B cell (primary cell): ENCODE data around the gene CACNB2. TPM values are rescaled to one million over a fixed set of nuclear protein-coding genes. Genes with fewer than 3 reads are reported as not detected.

ENCODE experiments used
- ATAC-seq: fragments of 200-7000 bp; cut with Tn5 transposase; one replicate; pipeline ENCODE4 v1.10.0; 2021; ENCODE audit warnings: low read depth, mild to moderate bottlenecking, moderate number of reproducible peaks, moderate library complexity
- CTCF ChIA-PET: fragments of 350-600 bp; sonication (Branson Sonifier 250); formaldehyde crosslinking; loops from one replicate; lab custom pipeline; 2021; ENCODE audit warnings: antibody characterized with exemption, inconsistent platforms; lab: Charles Lee
- POLR2A ChIA-PET: fragments of 350-600 bp; sonication (Branson Sonifier 250); formaldehyde crosslinking; loops from one replicate; lab custom pipeline; 2021; ENCODE audit warnings: antibody characterized with exemption; lab: Charles Lee
- DNase-seq: peaks from one replicate; pipeline ENCODE4 v3.0.0; 2013
- H2AFZ ChIP-seq: 2 replicates; pipeline ENCODE4 v1.6.1; 2012; ENCODE audit warnings: mild to moderate bottlenecking, low read depth, low read length; ENCODE audit not compliant: insufficient read depth, poor library complexity, severe bottlenecking
- H3K27ac ChIP-seq, 2 donors: 1 replicate in 1 of 2; 2 replicates in 1 of 2; pipeline ENCODE4 v1.5.1; 2012 to 2013; ENCODE audit warnings: low read length in 2 of 2, mild to moderate bottlenecking in 2 of 2, moderate library complexity in 1 of 2
- H3K27me3 ChIP-seq, 4 experiments: fragments of 200-600 bp in 1 of 4; sonication (generic) in 1 of 4; replicated peaks in 1 of 4; 1 replicate in 2 of 4; 2 replicates in 2 of 4; pipeline versions ENCODE4 v1.6.1 to v1.7.0; 2013 to 2016; ENCODE audit warnings: low read length in 3 of 4, mild to moderate bottlenecking in 2 of 4, mixed read lengths in 1 of 4, moderate library complexity in 1 of 4; ENCODE audit not compliant: insufficient read depth in 4 of 4, control insufficient read depth in 3 of 4; ENCODE audit errors: control extremely low read depth in 1 of 4
- H3K36me3 ChIP-seq, 2 experiments: replicated peaks in 1 of 2; 1 replicate in 1 of 2; 2 replicates in 1 of 2; pipeline versions ENCODE4 v1.6.1 to v1.7.1; 2013; ENCODE audit warnings: low read length in 1 of 2; ENCODE audit not compliant: insufficient read depth in 2 of 2, control insufficient read depth in 1 of 2; ENCODE audit errors: control extremely low read depth in 1 of 2, extremely low read depth in 1 of 2
- H3K4me1 ChIP-seq, 2 donors: fragments of 200-600 bp in 1 of 2; sonication (generic) in 1 of 2; 1 replicate in 1 of 2; 2 replicates in 1 of 2; pipeline versions ENCODE4 v1.5.1 to v1.6.1; 2013 to 2017; ENCODE audit warnings: low read length in 2 of 2; ENCODE audit not compliant: control insufficient read depth in 2 of 2, insufficient read depth in 2 of 2
- H3K4me2 ChIP-seq: replicated peaks from 2 replicates; pipeline ENCODE3; 2012; ENCODE audit warnings: mild to moderate bottlenecking, low read depth, low read length; ENCODE audit not compliant: poor library complexity, severe bottlenecking
- H3K4me3 ChIP-seq, 5 experiments: fragments of 200-600 bp in 1 of 5; sonication (generic) in 1 of 5; 1 replicate in 3 of 5; 2 replicates in 2 of 5; pipeline versions ENCODE4 v1.5.1 to v1.7.0; 2011 to 2016; ENCODE audit warnings: low read length in 4 of 5, mild to moderate bottlenecking in 4 of 5, low read depth in 2 of 5, control low read depth in 1 of 5, moderate library complexity in 1 of 5; ENCODE audit not compliant: insufficient read depth in 1 of 5; ENCODE audit errors: control extremely low read depth in 1 of 5, extremely low read depth in 1 of 5
- H3K79me2 ChIP-seq: fragments of 200-600 bp; sonication (generic); one replicate; pipeline ENCODE4 v1.6.0; 2016; ENCODE audit warnings: low read length; ENCODE audit not compliant: control insufficient read depth, insufficient read depth
- H3K9ac ChIP-seq: fragments of 200-600 bp; sonication (generic); 2 replicates; pipeline ENCODE4 v1.6.1; 2017; ENCODE audit warnings: mild to moderate bottlenecking, low read length, moderate library complexity
- H3K9me3 ChIP-seq, 3 donors: one replicate each; pipeline versions ENCODE4 v1.6.1 to v1.7.1; 2013; ENCODE audit warnings: low read length in 2 of 3; ENCODE audit not compliant: control insufficient read depth in 2 of 3, insufficient read depth in 1 of 3; ENCODE audit errors: control extremely low read depth in 1 of 3
- H4K20me1 ChIP-seq: 2 replicates; pipeline ENCODE4 v1.6.0; 2012; ENCODE audit warnings: mild to moderate bottlenecking, low read length; ENCODE audit not compliant: insufficient read depth, control insufficient read depth, poor library complexity, severe bottlenecking
- H3K27ac Mint-ChIP-seq: one replicate; pipeline ENCODE4 v1.8.0; 2021; ENCODE audit warnings: mixed read lengths
- H3K27me3 Mint-ChIP-seq: one replicate; pipeline ENCODE4 v1.8.0; 2021; ENCODE audit warnings: mixed read lengths
- H3K4me1 Mint-ChIP-seq: one replicate; pipeline ENCODE4 v1.8.0; 2021; ENCODE audit warnings: mixed read lengths
- H3K4me3 Mint-ChIP-seq: one replicate; pipeline ENCODE4 v1.8.0; 2021; ENCODE audit warnings: mixed read lengths
- H3K9me3 Mint-ChIP-seq: one replicate; pipeline ENCODE4 v1.8.0; 2022; ENCODE audit warnings: mixed read lengths; ENCODE audit not compliant: insufficient read depth
- EZH2 ChIP-seq: IDR thresholded peaks from 2 replicates; pipeline ENCODE4 v1.6.1; 2012; ENCODE audit warnings: borderline replicate concordance, low read depth, mild to moderate bottlenecking, moderate library complexity, low read length; ENCODE audit not compliant: insufficient read depth, poor library complexity, severe bottlenecking
- WGBS: methylation state at CpG from one replicate; pipeline ENCODE4 v1.1.5; 2013; ENCODE audit warnings: missing lambda C conversion rate; ENCODE audit not compliant: insufficient coverage; 5-methylcytosine and 5-hydroxymethylcytosine counted together
- intact Hi-C: fragments of 100-400 bp; cut with micrococcal nuclease; formaldehyde crosslinking; loops from one replicate; pipeline ENCODE4 v1.10.0; 2022
- polyA plus RNA-seq: library from polyadenylated mRNA; depleted of rRNA; stranded (reverse); fragments of >200 nt; gene quantifications from 2 replicates; pipeline ENCODE4 v1.2.3, GENCODE V29; 2012
- total RNA-seq, 2 donors: library from RNA; stranded (reverse); fragments of 120-200 nt in 1 of 2; gene quantifications; 1 replicate in 1 of 2; 2 replicates in 1 of 2; pipeline versions ENCODE4 v1.2.3 to v1.2.4, GENCODE V29; 2013 to 2022
- TF ChIP-seq, protein P1 (sequence below): fragments of 200-600 bp; IDR thresholded peaks from one replicate; pipeline ENCODE4 v1.8.0; 2022; ENCODE audit warnings: antibody characterized with exemption, mild to moderate bottlenecking

The CACNB2 gene
- total and polyA plus RNA-seq, 2 donors (not counting 1 experiment from before 2014, with no cell fraction given), result not detected

DNA sequence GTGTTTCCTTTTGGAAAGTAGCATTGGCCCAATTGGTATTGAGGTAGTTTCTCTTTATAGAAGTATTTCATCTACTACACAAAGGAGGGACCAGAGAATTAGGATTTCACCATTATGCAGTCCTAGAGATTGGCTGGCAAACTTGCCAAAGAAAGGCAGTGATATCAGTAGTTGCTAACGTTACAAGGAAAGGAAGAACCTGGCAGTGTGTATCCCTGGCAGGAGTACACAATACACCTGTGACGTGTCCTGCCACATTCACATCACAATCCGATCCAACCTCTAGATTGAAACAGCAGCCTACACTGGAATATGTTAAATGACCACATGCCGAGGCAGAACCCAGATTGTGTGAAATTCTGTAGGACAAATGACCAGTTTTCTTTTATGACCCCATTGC, 81.7 kb downstream of the CACNB2 start:
- H3K4me1 ChIP-seq, result no peaks in the 10 kb centered on the region
- no peak for DNase-seq

DNA sequence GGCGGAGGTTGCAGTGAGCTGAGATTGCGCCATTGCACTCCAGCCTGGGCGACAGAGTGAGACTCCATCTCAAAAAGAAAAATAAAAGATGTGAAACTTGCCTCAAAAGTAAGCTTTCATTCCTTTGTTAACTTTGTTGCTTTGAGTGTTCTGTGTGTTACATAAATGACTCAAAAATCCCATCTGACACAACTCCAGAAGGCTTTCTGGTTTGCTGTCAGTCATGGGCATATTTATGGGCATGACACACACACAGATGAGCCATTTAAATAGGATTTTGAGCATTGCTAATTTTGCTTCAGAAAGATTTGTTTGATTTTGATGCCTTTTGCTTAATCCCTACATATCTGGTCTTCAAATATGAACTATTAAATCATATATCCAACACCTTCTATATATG, 82.6 kb downstream of the CACNB2 start:
- H3K79me2 ChIP-seq, result no peaks in the 10 kb centered on the region
- WGBS, result no CpG with 5 or more reads among the region's 3 CpGs
- no peak overlapping the region for H3K27ac Mint-ChIP-seq
- ATAC-seq, result no peak
- no peak overlapping the region for H3K4me3 ChIP-seq
- H3K27ac ChIP-seq, result no peak overlapping the region
- H3K4me2 ChIP-seq, result no peak overlapping the region
- intact Hi-C loops, result no loop called here
- H3K36me3 ChIP-seq, result no peaks in the 10 kb centered on the region
- CTCF ChIA-PET, result no interaction called here
- H3K27me3 ChIP-seq, result peaks cover 0 to 3% (median 0%) of the 10 kb centered on the region in 4 experiments
- H3K4me1 ChIP-seq, result no peaks in the 10 kb centered on the region
- no peak for TF ChIP-seq EZH2
- TF ChIP-seq, protein P1, sequence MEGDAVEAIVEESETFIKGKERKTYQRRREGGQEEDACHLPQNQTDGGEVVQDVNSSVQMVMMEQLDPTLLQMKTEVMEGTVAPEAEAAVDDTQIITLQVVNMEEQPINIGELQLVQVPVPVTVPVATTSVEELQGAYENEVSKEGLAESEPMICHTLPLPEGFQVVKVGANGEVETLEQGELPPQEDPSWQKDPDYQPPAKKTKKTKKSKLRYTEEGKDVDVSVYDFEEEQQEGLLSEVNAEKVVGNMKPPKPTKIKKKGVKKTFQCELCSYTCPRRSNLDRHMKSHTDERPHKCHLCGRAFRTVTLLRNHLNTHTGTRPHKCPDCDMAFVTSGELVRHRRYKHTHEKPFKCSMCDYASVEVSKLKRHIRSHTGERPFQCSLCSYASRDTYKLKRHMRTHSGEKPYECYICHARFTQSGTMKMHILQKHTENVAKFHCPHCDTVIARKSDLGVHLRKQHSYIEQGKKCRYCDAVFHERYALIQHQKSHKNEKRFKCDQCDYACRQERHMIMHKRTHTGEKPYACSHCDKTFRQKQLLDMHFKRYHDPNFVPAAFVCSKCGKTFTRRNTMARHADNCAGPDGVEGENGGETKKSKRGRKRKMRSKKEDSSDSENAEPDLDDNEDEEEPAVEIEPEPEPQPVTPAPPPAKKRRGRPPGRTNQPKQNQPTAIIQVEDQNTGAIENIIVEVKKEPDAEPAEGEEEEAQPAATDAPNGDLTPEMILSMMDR, result no peak
- H2AFZ ChIP-seq, result no peak overlapping the region
- no peak for DNase-seq
- H3K4me3 Mint-ChIP-seq, result no peak overlapping the region
- H3K9ac ChIP-seq, result no peak overlapping the region
- no peaks in the 10 kb centered on the region for H3K9me3 Mint-ChIP-seq
- POLR2A ChIA-PET, result no interaction called here
- H4K20me1 ChIP-seq, result no peaks in the 10 kb centered on the region
- no peaks in the 10 kb centered on the region for H3K4me1 Mint-ChIP-seq
- no peaks in the 10 kb centered on the region for H3K9me3 ChIP-seq
- H3K27me3 Mint-ChIP-seq, result no peaks in the 10 kb centered on the region

More for the DNA sequence above, 81.7 kb downstream of the CACNB2 start:
- H3K4me1 Mint-ChIP-seq, result no peaks in the 10 kb centered on the region
- H3K27me3 ChIP-seq, result peaks cover 0 to 3% (median 0%) of the 10 kb centered on the region in 4 experiments
- H3K9ac ChIP-seq, result no peak overlapping the region
- H3K9me3 Mint-ChIP-seq, result no peaks in the 10 kb centered on the region
- no peak for ATAC-seq
- H3K4me3 Mint-ChIP-seq, result no peak overlapping the region
- no peak overlapping the region for H3K4me2 ChIP-seq
- no peaks in the 10 kb centered on the region for H3K79me2 ChIP-seq
- H4K20me1 ChIP-seq, result no peaks in the 10 kb centered on the region
- intact Hi-C loops, result no loop called here
- CTCF ChIA-PET, result no interaction called here
- H2AFZ ChIP-seq, result no peak overlapping the region
- no peaks in the 10 kb centered on the region for H3K27me3 Mint-ChIP-seq
- H3K36me3 ChIP-seq, result no peaks in the 10 kb centered on the region
- 80% methylated on average over 1 of the region's 4 CpGs for WGBS
- H3K4me3 ChIP-seq, result no peak overlapping the region
- no peaks in the 10 kb centered on the region for H3K9me3 ChIP-seq
- no peak overlapping the region for H3K27ac Mint-ChIP-seq
- POLR2A ChIA-PET, result no interaction called here
- no peak overlapping the region for H3K27ac ChIP-seq
- TF ChIP-seq, protein P1, result no peak
- TF ChIP-seq EZH2, result no peak
